GM21360 (cell line): ENCODE measurements around the gene GRIP2.

ENCODE experiments used
- ATAC-seq: cut with Tn5 transposase; IDR thresholded peaks from one replicate; pipeline ENCODE4 v1.9.1; 2021; ENCODE audit warnings: mild to moderate bottlenecking, moderate library complexity; ENCODE audit not compliant: unreplicated experiment

The GRIP2 gene

DNA sequence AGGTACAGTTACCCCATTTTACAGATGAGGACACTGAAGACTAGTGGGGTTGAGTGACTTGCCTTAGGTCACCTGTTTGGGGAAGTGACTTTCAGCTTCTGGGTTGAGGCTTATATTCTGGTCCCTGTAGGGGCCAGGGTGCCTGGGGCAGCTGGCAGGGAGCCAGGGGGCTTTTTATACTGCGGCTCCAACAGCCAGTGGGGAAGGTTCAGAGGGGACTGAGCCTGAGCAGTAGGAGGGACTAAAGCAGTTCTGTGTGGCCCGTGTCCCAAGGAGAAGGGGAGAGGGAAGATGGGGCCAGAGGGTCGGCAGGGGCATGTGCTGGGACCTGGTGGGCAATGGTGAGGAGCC is 100.0 kb downstream of the GRIP2 start:
- no peak for ATAC-seq

DNA sequence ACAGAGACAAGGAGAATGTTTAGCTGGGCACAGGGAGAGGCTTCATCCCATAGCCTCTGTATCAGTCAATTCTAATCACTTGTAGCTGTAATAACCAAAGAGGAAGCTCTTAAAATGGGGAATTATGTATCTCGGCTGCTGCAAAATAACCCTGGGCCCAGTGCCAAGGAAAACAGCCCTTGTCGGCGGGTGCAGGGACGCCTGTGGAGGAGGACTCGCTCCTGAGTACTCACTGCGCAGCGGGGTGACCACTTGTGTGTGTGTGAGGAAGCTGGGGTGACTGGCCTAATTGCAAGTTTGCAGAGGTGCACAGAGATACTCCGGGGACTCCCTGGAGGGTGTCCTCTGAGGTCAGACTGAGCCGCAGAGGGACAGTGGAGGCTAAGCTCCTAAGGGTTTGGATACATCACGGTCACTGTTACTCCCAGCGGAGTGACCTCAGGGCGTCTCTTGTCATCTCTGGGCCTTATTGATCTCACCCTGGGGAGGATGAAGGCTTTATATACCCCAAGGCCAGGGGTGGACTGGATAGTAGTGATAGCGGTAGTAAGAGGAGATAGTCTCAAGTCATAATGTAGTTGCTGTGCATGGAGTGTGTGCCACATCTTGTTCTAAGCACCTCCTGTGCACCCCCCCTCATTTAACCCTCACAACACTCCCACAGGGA is 100.5 kb downstream of the GRIP2 start:
- no peak for ATAC-seq
